ENCODE results near the gene QRFP.
"Not testable (repeated sequence)": the region's sequence is repeated elsewhere in the genome, so short reads cannot be mapped to it uniquely, and the experiment has no call there.

The QRFP gene

GRCh38 chr9:130870491-130871381 is 25.9 kb downstream of the QRFP start:
- peak in 1 of 3 experiments; percentile 67 for DNase-seq

- peak in 1 of 3 experiments; percentile 30 for DNase-seq
Observed at GRCh38 chr9:130869250-130869649, 27.4 kb downstream of the QRFP start.

GRCh38 chr9:130868230-130868629 is 28.4 kb downstream of the QRFP start:
- DNase-seq: no peak

GRCh38 chr9:130867556-130867955 is 29.1 kb downstream of the QRFP start:
- DNase-seq: no peak

GRCh38 chr9:130866474-130866965 is 30.1 kb downstream of the QRFP start:
- peak; percentile 56 to 94 (median 76) for DNase-seq

- DNase-seq: no peak
Observed at GRCh38 chr9:130865921-130866320, 30.7 kb downstream of the QRFP start.

GRCh38 chr9:130864541-130864940 is 32.1 kb downstream of the QRFP start:
- DNase-seq: no peak

GRCh38 chr9:130862747-130863146 is 33.9 kb downstream of the QRFP start:
- DNase-seq: no peak

GRCh38 chr9:130862217-130862616 is 34.4 kb downstream of the QRFP start:
- DNase-seq: no peak

- DNase-seq: no peak
Observed at GRCh38 chr9:130861372-130862180, 35.0 kb downstream of the QRFP start.

- DNase-seq: no peak
Observed at GRCh38 chr9:130860458-130861316, 35.9 kb downstream of the QRFP start.

GRCh38 chr9:130858739-130859705 is 37.6 kb downstream of the QRFP start:
- DNase-seq: no peak

GRCh38 chr9:130857864-130858738 is 38.5 kb downstream of the QRFP start:
- DNase-seq: no peak

GRCh38 chr9:130856474-130856873 is 40.1 kb downstream of the QRFP start:
- no peak for DNase-seq

- DNase-seq: no peak
Observed at GRCh38 chr9:130854835-130855234, 41.8 kb downstream of the QRFP start.

GRCh38 chr9:130854092-130854491 is 42.5 kb downstream of the QRFP start:
- DNase-seq: no peak

GRCh38 chr9:130852801-130853200 is 43.8 kb downstream of the QRFP start:
- DNase-seq: no peak

- no peak for DNase-seq
Observed at GRCh38 chr9:130849356-130849755, 47.3 kb downstream of the QRFP start.

GRCh38 chr9:130848514-130848913 is 48.1 kb downstream of the QRFP start:
- not testable (repeated sequence) for DNase-seq
